HG03064 (cell line): ENCODE data around the gene BACH1.

Experiments used
- ATAC-seq: cut with Tn5 transposase; IDR thresholded peaks from one replicate; pipeline ENCODE4 v1.9.1; 2021; ENCODE audit warnings: low read depth; ENCODE audit not compliant: unreplicated experiment

BACH1 gene

DNA sequence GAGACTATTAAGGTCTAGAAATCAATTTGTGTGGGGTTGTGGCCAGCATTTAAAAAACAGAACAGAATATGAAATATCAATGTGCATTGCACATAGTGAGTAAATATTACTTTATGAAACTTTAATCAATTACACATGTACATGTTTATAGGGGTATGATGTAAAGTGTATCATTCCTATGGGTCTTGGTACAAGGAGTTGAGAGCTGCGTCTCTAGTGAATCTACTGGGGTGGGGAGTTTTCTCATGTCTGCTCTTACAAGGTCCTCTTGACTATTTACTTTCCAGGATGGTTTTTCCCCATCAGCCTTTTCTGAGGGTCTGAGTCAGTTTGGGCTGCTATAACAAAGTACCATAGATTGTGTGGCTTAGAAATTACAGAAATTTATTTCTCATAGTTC is 75.8 kb downstream of the BACH1 start:
- ATAC-seq, result no peak

GRCh38 chr21:29376556-29376955 is 77.8 kb downstream of the BACH1 start:
- no peak for ATAC-seq

DNA sequence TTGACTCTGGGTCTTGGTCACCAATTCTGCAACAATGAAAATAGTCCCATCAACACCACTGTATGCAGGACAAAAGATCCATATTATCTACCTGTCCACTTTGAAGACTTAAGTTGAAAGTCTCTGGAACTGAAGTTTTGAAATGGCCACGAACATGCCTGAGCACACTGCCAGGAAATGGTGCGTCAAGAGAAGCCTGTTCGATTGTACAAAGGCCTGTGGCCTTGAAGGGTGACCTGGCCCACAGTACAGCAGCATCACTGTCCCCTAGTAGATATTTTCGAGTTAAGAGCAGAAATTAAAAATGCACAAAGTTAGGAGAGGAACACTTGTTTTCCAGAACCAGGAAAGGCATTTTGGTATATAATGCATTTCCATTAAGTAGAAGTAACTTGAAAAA is 78.5 kb downstream of the BACH1 start:
- no peak for ATAC-seq

- no peak for ATAC-seq
Observed at GRCh38 chr21:29378832-29379231, 80.1 kb downstream of the BACH1 start.

- ATAC-seq, result no peak
Observed at GRCh38 chr21:29379517-29380054, 80.9 kb downstream of the BACH1 start.

GRCh38 chr21:29382030-29382654 is 83.4 kb downstream of the BACH1 start:
- ATAC-seq, result no peak

GRCh38 chr21:29384683-29385359 is 86.1 kb downstream of the BACH1 start:
- ATAC-seq, result no peak

GRCh38 chr21:29385934-29386520 is 87.3 kb downstream of the BACH1 start:
- ATAC-seq, result no peak

DNA sequence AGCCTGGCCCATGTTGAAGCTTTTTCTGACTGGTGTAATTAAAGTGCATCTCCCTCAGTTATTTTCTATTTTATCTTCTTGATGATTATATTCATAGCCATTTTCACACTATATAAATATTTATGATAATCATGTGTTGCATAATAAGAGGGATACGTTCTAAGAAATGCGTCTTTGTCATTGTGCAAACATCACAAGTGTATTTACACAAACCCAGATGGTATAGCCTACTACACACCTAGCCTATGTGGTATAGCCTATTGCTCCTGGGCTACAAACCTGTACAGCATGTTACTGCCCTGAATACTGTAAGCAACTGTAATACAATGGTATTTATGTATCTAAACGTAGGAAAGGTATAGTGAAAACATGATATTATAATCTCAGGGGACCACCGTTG is 88.1 kb downstream of the BACH1 start:
- no peak for ATAC-seq

DNA sequence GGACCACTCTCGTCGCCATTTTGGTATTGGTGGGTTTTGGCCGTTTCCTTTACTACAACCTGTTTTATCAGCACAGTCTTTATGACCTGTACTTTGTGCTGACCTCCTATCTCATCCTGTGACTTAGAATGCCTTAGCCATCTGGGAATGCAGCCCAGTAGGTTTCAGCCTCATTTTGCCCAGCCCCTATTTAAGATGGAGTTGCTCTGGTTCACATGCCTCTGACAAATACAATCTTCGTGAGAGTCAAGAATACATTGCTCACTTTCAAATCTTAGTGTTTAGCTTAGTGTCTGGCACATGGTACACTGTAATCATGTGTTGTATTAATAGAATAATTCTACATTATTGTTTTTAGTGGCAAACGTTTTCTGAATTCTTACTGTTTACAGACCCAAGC is 88.9 kb downstream of the BACH1 start:
- no peak for ATAC-seq

- no peak for ATAC-seq
Observed at GRCh38 chr21:29389136-29389535, 90.4 kb downstream of the BACH1 start.

DNA sequence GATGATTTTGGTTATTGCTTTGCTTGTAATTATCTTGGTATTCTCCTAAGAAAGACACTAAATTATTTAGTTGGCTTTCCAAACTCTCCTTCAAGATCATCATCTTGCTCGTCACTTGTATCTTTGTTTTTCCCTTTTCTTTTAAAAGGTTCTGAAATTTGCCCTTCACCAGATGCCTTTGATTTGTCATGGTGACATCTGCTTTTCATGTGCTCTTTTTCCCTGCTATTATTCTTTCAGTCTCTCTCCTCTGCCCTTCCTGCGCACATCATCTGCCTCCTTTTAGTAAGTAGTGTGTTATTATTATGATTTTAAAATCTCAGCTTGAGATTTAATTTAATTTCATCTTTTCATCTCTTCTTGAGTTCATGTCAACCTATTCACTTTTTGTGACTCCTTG is 92.1 kb downstream of the BACH1 start:
- ATAC-seq, result no peak

DNA sequence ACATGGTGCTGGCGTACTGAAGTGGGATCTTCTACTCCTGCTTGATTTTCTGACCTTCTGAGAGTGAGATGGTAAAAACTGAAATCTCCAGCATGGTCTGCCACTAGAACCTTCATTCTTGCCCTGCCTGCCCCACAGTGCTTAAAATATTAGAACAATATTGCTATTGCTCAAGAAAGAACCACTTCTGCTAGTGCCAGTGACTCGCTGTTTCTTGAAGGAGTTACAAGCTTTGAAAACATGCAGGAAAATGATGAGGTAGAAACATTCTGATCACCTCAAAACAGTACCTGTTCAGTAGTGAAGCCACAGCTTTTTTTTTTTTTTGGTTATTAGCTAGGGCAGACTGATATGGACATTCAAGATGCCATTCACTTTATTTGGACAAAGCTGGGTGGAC is 95.3 kb downstream of the BACH1 start:
- ATAC-seq, result no peak
